OCI-LY7 (cell line): ENCODE data around the gene ABI3BP. TPM values are rescaled to one million over a fixed set of nuclear protein-coding genes. Genes with fewer than 3 reads are reported as not detected.

ENCODE experiments used
- BruUV-seq: library from RNA; stranded (reverse); fragments of 400-500 nt; replicated peaks from 2 replicates; lab custom pipeline; 2021; lab: Mats Ljungman, UMichigan
- CTCF ChIA-PET: fragments of 300-600 bp; sonication (Branson Sonifier 250); formaldehyde crosslinking; loops from one replicate; lab custom pipeline; 2022; ENCODE audit warnings: antibody characterized with exemption; ENCODE audit not compliant: unreplicated experiment; lab: Charles Lee
- POLR2A ChIA-PET: fragments of 300-600 bp; sonication (Branson Sonifier 250); formaldehyde crosslinking; loops from one replicate; lab custom pipeline; 2022; ENCODE audit warnings: antibody characterized with exemption; lab: Charles Lee
- DNase-seq: peaks from one replicate; pipeline ENCODE4 v3.0.0-alpha.2; 2015; ENCODE audit warnings: low spot score
- H2AFZ ChIP-seq: fragments of 200-600 bp; sonication (generic), shearing (Covaris generic); 2 replicates; pipeline ENCODE4 v1.6.1; 2014; ENCODE audit warnings: mild to moderate bottlenecking, antibody characterized with exemption, low read length, moderate library complexity
- H3K27ac ChIP-seq: fragments of 200-600 bp; sonication (generic); 2 replicates; pipeline ENCODE4 v1.5.1; 2014; ENCODE audit warnings: mixed run types, low read depth, mild to moderate bottlenecking, moderate library complexity, low read length, inconsistent platforms; ENCODE audit not compliant: poor library complexity, severe bottlenecking
- H3K36me3 ChIP-seq: fragments of 200-600 bp; sonication (generic); 2 replicates; pipeline ENCODE4 v1.6.1; 2014; ENCODE audit warnings: mild to moderate bottlenecking, antibody characterized with exemption, low read length, moderate library complexity, mixed read lengths; ENCODE audit not compliant: insufficient read depth
- H3K4me1 ChIP-seq: fragments of 200-600 bp; sonication (generic); 2 replicates; pipeline ENCODE4 v1.5.1; 2014; ENCODE audit warnings: mild to moderate bottlenecking, low read length; ENCODE audit not compliant: insufficient read depth, poor library complexity, severe bottlenecking
- H3K4me2 ChIP-seq: fragments of 200-600 bp; sonication (generic); 2 replicates; pipeline ENCODE4 v1.6.1; 2014; ENCODE audit warnings: mild to moderate bottlenecking, low read length
- H3K4me3 ChIP-seq: fragments of 200-600 bp; sonication (generic); 2 replicates; pipeline ENCODE4 v1.5.1; 2014; ENCODE audit warnings: mild to moderate bottlenecking, low read depth, low read length; ENCODE audit not compliant: poor library complexity, severe bottlenecking
- H3K79me2 ChIP-seq: fragments of 200-600 bp; sonication (generic); 2 replicates; pipeline ENCODE4 v1.6.1; 2016; ENCODE audit warnings: low read depth, mild to moderate bottlenecking, low read length, moderate library complexity, mixed read lengths; ENCODE audit not compliant: insufficient read depth
- H3K9me2 ChIP-seq: fragments of 200-600 bp; sonication (generic); 2 replicates; pipeline ENCODE4 v1.6.1; 2016; ENCODE audit warnings: mild to moderate bottlenecking, low read length, mixed read lengths; ENCODE audit not compliant: insufficient read depth
- H3K9me3 ChIP-seq: fragments of 200-600 bp; sonication (generic); 2 replicates; pipeline ENCODE4 v1.6.1; 2014; ENCODE audit warnings: mild to moderate bottlenecking, mixed run types, low read length, mixed read lengths
- H4K20me1 ChIP-seq: fragments of 200-600 bp; sonication (generic); 2 replicates; pipeline ENCODE4 v1.6.1; 2014; ENCODE audit warnings: mild to moderate bottlenecking, antibody characterized with exemption, low read length, moderate library complexity, mixed read lengths; ENCODE audit not compliant: insufficient read depth
- CTCF ChIP-seq: fragments of 200-600 bp; sonication (generic); conservative IDR thresholded peaks from 2 replicates; pipeline ENCODE4 v1.5.1; 2014; ENCODE audit warnings: mild to moderate bottlenecking, antibody characterized with exemption, low read length, moderate library complexity, mixed read lengths
- EZH2phosphoT487 ChIP-seq: fragments of 200-600 bp; sonication (generic); IDR thresholded peaks from 2 replicates; pipeline ENCODE4 v1.6.1; 2018; ENCODE audit warnings: low read depth, borderline replicate concordance, mild to moderate bottlenecking, mixed run types, antibody characterized with exemption, low read length, moderate library complexity, mixed read lengths
- intact Hi-C: fragments of 100-400 bp; cut with micrococcal nuclease; formaldehyde crosslinking; loops from one replicate; pipeline ENCODE4 v1.10.0; 2022; ENCODE audit not compliant: unreplicated experiment
- total RNA-seq, 2 experiments: library from RNA; depleted of rRNA in 1 of 2; stranded (reverse); fragments of >200 nt in 1 of 2; shearing (Covaris generic) in 1 of 2; gene quantifications; 2 replicates each; pipeline ENCODE4 v1.2.3, GENCODE V29; 2014 to 2022

ABI3BP gene
- total RNA-seq, 2 experiments from 2014 or later, result not detected

GRCh38 chr3:100775669-100776068, 217.6 kb downstream of the ABI3BP start:
- no peak overlapping the region for H2AFZ ChIP-seq
- intact Hi-C loops, result no loop called here
- no peak overlapping the region for H3K4me2 ChIP-seq
- H4K20me1 ChIP-seq, result no peaks in the 10 kb centered on the region
- H3K9me3 ChIP-seq, result no peaks in the 10 kb centered on the region
- no peaks in the 10 kb centered on the region for H3K79me2 ChIP-seq
- no TSS peak for BruUV-seq
- ChIA-PET CTCF (no interaction called here), POLR2A (no interaction called here)
- no peak for DNase-seq
- H3K4me1 ChIP-seq, result no peaks in the 10 kb centered on the region
- no peaks in the 10 kb centered on the region for H3K9me2 ChIP-seq
- no peak for TF ChIP-seq EZH2phosphoT487
- TF ChIP-seq CTCF, result no peak
- H3K4me3 ChIP-seq, result no peak overlapping the region
- H3K36me3 ChIP-seq, result no peaks in the 10 kb centered on the region
- no peak overlapping the region for H3K27ac ChIP-seq

- DNase-seq, result no peak
- ChIA-PET CTCF (no interaction called here), POLR2A (interaction anchor here (1.0 kb wide), 1 partner anchor 11 kb away, joined by 3 read pairs; no protein-coding TSS in a partner anchor)
- Histone ChIP-seq H3K4me3 (no peak overlapping the region), H3K9me2 (no peaks in the 10 kb centered on the region), H3K9me3 (no peaks in the 10 kb centered on the region), H3K27ac (no peak overlapping the region), H3K36me3 (no peaks in the 10 kb centered on the region), H2AFZ (no peak overlapping the region), H3K4me2 (no peak overlapping the region), H3K79me2 (no peaks in the 10 kb centered on the region), H3K4me1 (no peaks in the 10 kb centered on the region), H4K20me1 (no peaks in the 10 kb centered on the region)
- intact Hi-C loops, result no loop called here
- BruUV-seq, result no TSS peak
- TF ChIP-seq EZH2phosphoT487, result no peak
- TF ChIP-seq CTCF, result no peak
Observed at GRCh38 chr3:100775226-100775625, 218.0 kb downstream of the ABI3BP start.

- Histone ChIP-seq H3K4me2 (no peak overlapping the region), H3K9me2 (no peaks in the 10 kb centered on the region), H4K20me1 (no peaks in the 10 kb centered on the region), H3K9me3 (no peaks in the 10 kb centered on the region), H3K4me1 (no peaks in the 10 kb centered on the region), H3K4me3 (no peak overlapping the region), H3K79me2 (no peaks in the 10 kb centered on the region), H3K27ac (no peak overlapping the region), H2AFZ (no peak overlapping the region), H3K36me3 (no peaks in the 10 kb centered on the region)
- intact Hi-C loops, result no loop called here
- CTCF ChIA-PET, result no interaction called here
- TF ChIP-seq CTCF (no peak), EZH2phosphoT487 (no peak)
- no TSS peak for BruUV-seq
- no peak for DNase-seq
- POLR2A ChIA-PET, result no interaction called here
Observed at GRCh38 chr3:100769693-100770092, 223.5 kb downstream of the ABI3BP start.
